Neural cell (in vitro differentiated cells): ENCODE data around the gene DDX1. TPM values are rescaled to one million over a fixed set of nuclear protein-coding genes. Genes with fewer than 3 reads are reported as not detected.

Source experiments
- H2AFZ ChIP-seq: fragments of 200-600, 300-800 bp; sonication (generic), shearing (Covaris generic); 2 replicates; pipeline ENCODE4 v1.6.0; 2014; ENCODE audit warnings: low read depth, mild to moderate bottlenecking, antibody characterized with exemption, low read length, moderate library complexity
- H3F3A ChIP-seq: fragments of 200-600 bp; shearing (Covaris generic); 2 replicates; pipeline ENCODE4 v1.6.1; 2016; ENCODE audit warnings: mild to moderate bottlenecking, moderate library complexity, mixed read lengths, antibody characterized with exemption, low read length; ENCODE audit not compliant: insufficient read depth, poor library complexity, severe bottlenecking
- H3K27ac ChIP-seq: fragments of 200-600, 300-800 bp; sonication (generic), shearing (Covaris generic); 2 replicates; pipeline ENCODE4 v1.5.1; 2014; ENCODE audit warnings: mild to moderate bottlenecking, low read length, moderate library complexity
- H3K27me3 ChIP-seq: fragments of 300-800, 200-600 bp; sonication (generic), shearing (Covaris generic); 2 replicates; pipeline ENCODE4 v1.6.0; 2014; ENCODE audit warnings: mild to moderate bottlenecking, low read depth, low read length, moderate library complexity; ENCODE audit not compliant: insufficient read depth
- H3K36me3 ChIP-seq: fragments of 300-800, 200-600 bp; sonication (generic), shearing (Covaris generic); 2 replicates; pipeline ENCODE4 v1.5.1; 2014; ENCODE audit warnings: mild to moderate bottlenecking, antibody characterized with exemption, low read length, moderate library complexity; ENCODE audit not compliant: insufficient read depth
- H3K4me2 ChIP-seq: fragments of 300-800, 200-600 bp; sonication (generic), shearing (Covaris generic); 2 replicates; pipeline ENCODE4 v1.6.0; 2014; ENCODE audit warnings: mild to moderate bottlenecking, low read length
- H3K4me3 ChIP-seq: fragments of 300-800, 200-600 bp; sonication (generic), shearing (Covaris generic); 2 replicates; pipeline ENCODE4 v1.5.1; 2014; ENCODE audit warnings: mild to moderate bottlenecking, low read length, moderate library complexity
- H3K79me2 ChIP-seq: fragments of 200-600 bp; shearing (Covaris generic); replicated peaks from 2 replicates; pipeline ENCODE4 v1.6.0; 2014; ENCODE audit warnings: mild to moderate bottlenecking, low read length, moderate library complexity; ENCODE audit not compliant: insufficient read depth
- H3K9ac ChIP-seq: fragments of 300-800, 200-600 bp; sonication (generic), shearing (Covaris generic); 2 replicates; pipeline ENCODE4 v1.6.1; 2016; ENCODE audit warnings: mild to moderate bottlenecking, low read length, mixed read lengths
- H3K9me2 ChIP-seq: fragments of 200-600 bp; shearing (Covaris generic); 2 replicates; pipeline ENCODE4 v1.6.1; 2016; ENCODE audit warnings: mild to moderate bottlenecking, low read length, mixed read lengths; ENCODE audit not compliant: insufficient read depth
- H3K9me3 ChIP-seq: fragments of 200-600, 300-800 bp; sonication (generic), shearing (Covaris generic); 2 replicates; pipeline ENCODE4 v1.6.1; 2016; ENCODE audit warnings: mild to moderate bottlenecking, mixed run types, low read length, moderate library complexity, mixed read lengths
- H4K20me1 ChIP-seq: fragments of 200-600 bp; shearing (Covaris generic); 2 replicates; pipeline ENCODE4 v1.6.1; 2016; ENCODE audit warnings: mild to moderate bottlenecking, mixed run types; ENCODE audit not compliant: insufficient read depth
- CTCF ChIP-seq: fragments of 450-650 bp; IDR thresholded peaks from 2 replicates; pipeline ENCODE4 v1.5.1; 2014; ENCODE audit warnings: antibody characterized with exemption, mild to moderate bottlenecking, moderate library complexity; ENCODE audit not compliant: poor library complexity, severe bottlenecking
- EP300 ChIP-seq: fragments of 450-650 bp; conservative IDR thresholded peaks from 2 replicates; pipeline ENCODE4 v1.6.1; 2014; ENCODE audit warnings: antibody characterized with exemption, mild to moderate bottlenecking, moderate library complexity; ENCODE audit not compliant: poor library complexity, severe bottlenecking
- EZH2 ChIP-seq: fragments of 200-600, 300-800 bp; shearing (Covaris generic), sonication (generic); IDR thresholded peaks from 2 replicates; pipeline ENCODE4 v1.6.1; 2014; ENCODE audit warnings: antibody characterized with exemption, low read length, borderline replicate concordance, mild to moderate bottlenecking; ENCODE audit not compliant: insufficient read depth, poor library complexity, severe bottlenecking
- MXI1 ChIP-seq: fragments of 450-650 bp; conservative IDR thresholded peaks from 2 replicates; pipeline ENCODE4 v1.6.1; 2014; ENCODE audit warnings: antibody characterized with exemption, mild to moderate bottlenecking; ENCODE audit not compliant: poor library complexity, severe bottlenecking
- POLR2AphosphoS5 ChIP-seq: IDR thresholded peaks from 2 replicates; pipeline ENCODE4 v1.6.1; 2012
- RAD21 ChIP-seq: fragments of 450-650 bp; conservative IDR thresholded peaks from 2 replicates; pipeline ENCODE4 v1.6.1; 2014; ENCODE audit warnings: antibody characterized with exemption, mild to moderate bottlenecking, moderate library complexity
- REST ChIP-seq: IDR thresholded peaks from 2 replicates; pipeline ENCODE4 v1.6.1; 2012; ENCODE audit warnings: borderline replicate concordance
- SMC3 ChIP-seq: fragments of 450-650 bp; conservative IDR thresholded peaks from 2 replicates; pipeline ENCODE4 v1.6.1; 2014; ENCODE audit warnings: antibody characterized with exemption, mild to moderate bottlenecking, moderate library complexity; ENCODE audit not compliant: poor library complexity
- TAF1 ChIP-seq: IDR thresholded peaks from 2 replicates; pipeline ENCODE4 v1.6.1; 2012; ENCODE audit warnings: low read depth
- polyA plus RNA-seq: library from polyadenylated mRNA; depleted of rRNA; stranded (reverse); fragments of >200 nt; gene quantifications from 2 replicates; pipeline ENCODE4 v1.2.3, GENCODE V29; 2014

The DDX1 gene
- polyA plus RNA-seq, 1 donor from 2014 or later: 159 TPM

GRCh38 chr2:15636972-15637785 lies 45.5 kb downstream of the DDX1 start:
- Histone ChIP-seq H3K9me2 (no peaks in the 10 kb centered on the region), H3K36me3 (peaks cover 13% of the 10 kb centered on the region), H3F3A (no peaks in the 10 kb centered on the region), H3K27ac (peak overlapping the region; percentile 66), H3K27me3 (no peaks in the 10 kb centered on the region), H3K4me3 (peak overlapping the region; percentile 10), H3K4me2 (no peak overlapping the region), H3K79me2 (no peaks in the 10 kb centered on the region), H3K9me3 (no peaks in the 10 kb centered on the region), H3K9ac (peak overlapping the region; percentile 9), H2AFZ (no peak overlapping the region), H4K20me1 (no peaks in the 10 kb centered on the region)
- TF ChIP-seq MXI1 (no peak), TAF1 (no peak), CTCF (peak; percentile 100), SMC3 (peak; percentile 100), EZH2 (no peak), RAD21 (peak; percentile 100)

- H3K27ac ChIP-seq: no peak overlapping the region
- TF ChIP-seq POLR2AphosphoS5 (no peak), MXI1 (no peak), RAD21 (no peak), EP300 (no peak), CTCF (no peak), EZH2 (no peak), TAF1 (no peak), REST (no peak), SMC3 (no peak)
- H3K36me3 ChIP-seq: peaks cover 11% of the 10 kb centered on the region
- H4K20me1 ChIP-seq: no peaks in the 10 kb centered on the region
- H3K79me2 ChIP-seq: no peaks in the 10 kb centered on the region
- H3K9me3 ChIP-seq: no peaks in the 10 kb centered on the region
- no peaks in the 10 kb centered on the region for H3K9me2 ChIP-seq
- no peak overlapping the region for H2AFZ ChIP-seq
- no peaks in the 10 kb centered on the region for H3K27me3 ChIP-seq
- H3F3A ChIP-seq: no peaks in the 10 kb centered on the region
- H3K9ac ChIP-seq: no peak overlapping the region
- H3K4me2 ChIP-seq: no peak overlapping the region
- H3K4me3 ChIP-seq: no peak overlapping the region
These were observed 47.1 kb downstream of the DDX1 start for GRCh38 chr2:15638720-15639119.
